HG03521 (cell line): ENCODE data around the gene NGEF.
"Not testable (repeated sequence)": the region's sequence is repeated elsewhere in the genome, so short reads cannot be mapped to it uniquely, and the experiment has no call there.

Experiments
- ATAC-seq: cut with Tn5 transposase; IDR thresholded peaks from one replicate; pipeline ENCODE4 v1.9.1; 2021; ENCODE audit warnings: mild to moderate bottlenecking, moderate library complexity; ENCODE audit not compliant: unreplicated experiment

NGEF gene

GRCh38 chr2:232852081-232852480, 161.0 kb downstream of the NGEF start:
- ATAC-seq, result not testable (repeated sequence)

- ATAC-seq, result no peak
Observed at GRCh38 chr2:232850039-232850438, 163.0 kb downstream of the NGEF start.

GRCh38 chr2:232846055-232846454, 167.0 kb downstream of the NGEF start:
- no peak for ATAC-seq

- no peak for ATAC-seq
Observed at GRCh38 chr2:232843834-232844233, 169.2 kb downstream of the NGEF start.

- no peak for ATAC-seq
Observed at GRCh38 chr2:232842689-232843088, 170.4 kb downstream of the NGEF start.

- ATAC-seq, result no peak
Observed at GRCh38 chr2:232839411-232840079, 173.5 kb downstream of the NGEF start.

- peak; percentile 59 for ATAC-seq
Observed at GRCh38 chr2:232838406-232838874, 174.6 kb downstream of the NGEF start.

GRCh38 chr2:232836934-232837333, 176.1 kb downstream of the NGEF start:
- ATAC-seq, result no peak

GRCh38 chr2:232835687-232836208, 177.3 kb downstream of the NGEF start:
- ATAC-seq, result no peak

GRCh38 chr2:232833830-232834229, 179.2 kb downstream of the NGEF start:
- no peak for ATAC-seq

- no peak for ATAC-seq
Observed at GRCh38 chr2:232831496-232831895, 181.6 kb downstream of the NGEF start.

- no peak for ATAC-seq
Observed at GRCh38 chr2:232829988-232830387, 183.1 kb downstream of the NGEF start.
